Measurements from ENCODE around the gene CPD. TPM values are rescaled to one million over a fixed set of nuclear protein-coding genes. Genes with fewer than 3 reads are reported as not detected.
"Not testable (repeated sequence)": the region's sequence is repeated elsewhere in the genome, so short reads cannot be mapped to it uniquely, and the experiment has no call there.

Gene CPD
- polyA plus RNA-seq (2013, experiment 1 of 2) = 21.7 TPM
- 22.7 TPM for polyA plus RNA-seq (2013, experiment 2 of 2)

GRCh38 chr17:30378825-30379302 is at the start of gene CPD:
TSS of gene CPD (plus strand) at chr17:30378927. CDS start at chr17:30378981, 54 bp downstream.
- H3K36me3 ChIP-seq (ENCODE audit: insufficient read depth, low read length) = no peaks in the 10 kb centered on the region
- H3K9me3 ChIP-seq (ENCODE audit: insufficient read depth, low read depth, low read length) = no peaks in the 10 kb centered on the region
- H3K4me1 ChIP-seq (ENCODE audit: insufficient read depth, low read length) = peaks cover 58% of the 10 kb centered on the region
- peak within 1 kb of the TSS; percentile 79 for H3K9ac ChIP-seq (ENCODE audit: low read depth, low read length)
- H3K4me3 ChIP-seq (ENCODE audit: low read length) = peak within 1 kb of the TSS; percentile 75
- WGBS = under 1% methylated on average over 59 of the region's 59 CpGs
- peaks cover 53% of the 10 kb centered on the region for H3K27me3 ChIP-seq (ENCODE audit: insufficient read depth, low read length)
- peak within 1 kb of the TSS; percentile 36; the same call in 1 of the 2 replicates for H3K27ac ChIP-seq (ENCODE audit: low read depth, low read length)

GRCh38 chr17:30332057-30332542 is 46.6 kb upstream of the CPD start:
- Histone ChIP-seq H3K27ac (ENCODE audit: low read depth, low read length) (no peak overlapping the region), H3K9ac (ENCODE audit: low read depth, low read length) (no peak overlapping the region), H3K4me3 (ENCODE audit: low read length) (no peak overlapping the region), H3K36me3 (ENCODE audit: insufficient read depth, low read length) (no peaks in the 10 kb centered on the region), H3K4me1 (ENCODE audit: insufficient read depth, low read length) (no peaks in the 10 kb centered on the region), H3K9me3 (ENCODE audit: insufficient read depth, low read depth, low read length) (no peaks in the 10 kb centered on the region), H3K27me3 (ENCODE audit: insufficient read depth, low read length) (no peaks in the 10 kb centered on the region)
- 90% methylated on average over 4 of the region's 4 CpGs for WGBS

- Histone ChIP-seq H3K27ac (ENCODE audit: low read depth, low read length) (no peak within 1 kb of the TSS), H3K4me3 (ENCODE audit: low read length) (no peak within 1 kb of the TSS), H3K9ac (ENCODE audit: low read depth, low read length) (no peak within 1 kb of the TSS), H3K27me3 (ENCODE audit: insufficient read depth, low read length) (no peaks in the 10 kb centered on the region), H3K4me1 (ENCODE audit: insufficient read depth, low read length) (no peaks in the 10 kb centered on the region), H3K9me3 (ENCODE audit: insufficient read depth, low read depth, low read length) (no peaks in the 10 kb centered on the region), H3K36me3 (ENCODE audit: insufficient read depth, low read length) (no peaks in the 10 kb centered on the region)
- WGBS = 94% methylated on average over 9 of the region's 9 CpGs
Observed at GRCh38 chr17:30333503-30334360, 45.0 kb upstream of the CPD start, which contains the start of gene TMIGD1. TSS of gene TMIGD1 (minus strand) at chr17:30334057. CDS start at chr17:30332133, 1,924 bp downstream.

- H3K4me1 ChIP-seq (ENCODE audit: insufficient read depth, low read length) = no peaks in the 10 kb centered on the region
- WGBS = 89% methylated on average over 4 of the region's 4 CpGs
Observed at GRCh38 chr17:30334421-30334820, 44.3 kb upstream of the CPD start.

GRCh38 chr17:30336369-30337171 is 42.2 kb upstream of the CPD start:
- no peak overlapping the region for H3K27ac ChIP-seq (ENCODE audit: low read depth, low read length)
- 53% methylated on average over 8 of the region's 8 CpGs for WGBS
- no peaks in the 10 kb centered on the region for H3K9me3 ChIP-seq (ENCODE audit: insufficient read depth, low read depth, low read length)
- H3K9ac ChIP-seq (ENCODE audit: low read depth, low read length) = no peak overlapping the region
- no peaks in the 10 kb centered on the region for H3K27me3 ChIP-seq (ENCODE audit: insufficient read depth, low read length)
- H3K4me3 ChIP-seq (ENCODE audit: low read length) = no peak overlapping the region
- H3K36me3 ChIP-seq (ENCODE audit: insufficient read depth, low read length) = no peaks in the 10 kb centered on the region
- peaks cover 12% of the 10 kb centered on the region for H3K4me1 ChIP-seq (ENCODE audit: insufficient read depth, low read length)

More at GRCh38 chr17:30334421-30334820, 44.3 kb upstream of the CPD start:
- Histone ChIP-seq H3K4me3 (ENCODE audit: low read length) (no peak overlapping the region), H3K36me3 (ENCODE audit: insufficient read depth, low read length) (no peaks in the 10 kb centered on the region), H3K27ac (ENCODE audit: low read depth, low read length) (no peak overlapping the region), H3K9me3 (ENCODE audit: insufficient read depth, low read depth, low read length) (no peaks in the 10 kb centered on the region), H3K27me3 (ENCODE audit: insufficient read depth, low read length) (no peaks in the 10 kb centered on the region), H3K9ac (ENCODE audit: low read depth, low read length) (no peak overlapping the region)

GRCh38 chr17:30337393-30337999 is 41.2 kb upstream of the CPD start:
- no peaks in the 10 kb centered on the region for H3K36me3 ChIP-seq (ENCODE audit: insufficient read depth, low read length)
- H3K9me3 ChIP-seq (ENCODE audit: insufficient read depth, low read depth, low read length) = no peaks in the 10 kb centered on the region
- H3K27ac ChIP-seq (ENCODE audit: low read depth, low read length) = no peak overlapping the region
- 86% methylated on average over 1 of the region's 1 CpG for WGBS
- H3K4me1 ChIP-seq (ENCODE audit: insufficient read depth, low read length) = peaks cover 12% of the 10 kb centered on the region
- no peaks in the 10 kb centered on the region for H3K27me3 ChIP-seq (ENCODE audit: insufficient read depth, low read length)
- no peak overlapping the region for H3K9ac ChIP-seq (ENCODE audit: low read depth, low read length)
- no peak overlapping the region for H3K4me3 ChIP-seq (ENCODE audit: low read length)

GRCh38 chr17:30339086-30339485 is 39.6 kb upstream of the CPD start:
- no peaks in the 10 kb centered on the region for H3K9me3 ChIP-seq (ENCODE audit: insufficient read depth, low read depth, low read length)
- WGBS = 88% methylated on average over 2 of the region's 2 CpGs
- H3K27ac ChIP-seq (ENCODE audit: low read depth, low read length) = no peak overlapping the region
- H3K4me3 ChIP-seq (ENCODE audit: low read length) = no peak overlapping the region
- no peaks in the 10 kb centered on the region for H3K27me3 ChIP-seq (ENCODE audit: insufficient read depth, low read length)
- no peak overlapping the region for H3K9ac ChIP-seq (ENCODE audit: low read depth, low read length)
- no peaks in the 10 kb centered on the region for H3K36me3 ChIP-seq (ENCODE audit: insufficient read depth, low read length)
- H3K4me1 ChIP-seq (ENCODE audit: insufficient read depth, low read length) = peaks cover 12% of the 10 kb centered on the region

- no peaks in the 10 kb centered on the region for H3K9me3 ChIP-seq (ENCODE audit: insufficient read depth, low read depth, low read length)
- 0 out of 2 replicates have a peak overlapping the region, but pooled peaks have one; percentile 0 for H3K4me3 ChIP-seq (ENCODE audit: low read length)
- H3K27ac ChIP-seq (ENCODE audit: low read depth, low read length) = peak overlapping the region; percentile 34
- H3K9ac ChIP-seq (ENCODE audit: low read depth, low read length) = no peak overlapping the region; the same call in 1 of the 2 replicates
- H3K36me3 ChIP-seq (ENCODE audit: insufficient read depth, low read length) = no peaks in the 10 kb centered on the region
- no peaks in the 10 kb centered on the region for H3K27me3 ChIP-seq (ENCODE audit: insufficient read depth, low read length)
- peaks cover 12% of the 10 kb centered on the region for H3K4me1 ChIP-seq (ENCODE audit: insufficient read depth, low read length)
- 16% methylated on average over 6 of the region's 6 CpGs for WGBS
Observed at GRCh38 chr17:30340801-30341356, 37.8 kb upstream of the CPD start.

GRCh38 chr17:30341703-30342249 is 37.0 kb upstream of the CPD start:
- Histone ChIP-seq H3K27ac (ENCODE audit: low read depth, low read length) (no peak overlapping the region), H3K27me3 (ENCODE audit: insufficient read depth, low read length) (no peaks in the 10 kb centered on the region), H3K9me3 (ENCODE audit: insufficient read depth, low read depth, low read length) (no peaks in the 10 kb centered on the region), H3K4me1 (ENCODE audit: insufficient read depth, low read length) (peaks cover 12% of the 10 kb centered on the region), H3K9ac (ENCODE audit: low read depth, low read length) (no peak overlapping the region), H3K4me3 (ENCODE audit: low read length) (no peak overlapping the region), H3K36me3 (ENCODE audit: insufficient read depth, low read length) (no peaks in the 10 kb centered on the region)
- WGBS = 86% methylated on average over 5 of the region's 5 CpGs

- H3K4me1 ChIP-seq (ENCODE audit: insufficient read depth, low read length) = peaks cover 12% of the 10 kb centered on the region
- H3K9ac ChIP-seq (ENCODE audit: low read depth, low read length); H3K27me3 ChIP-seq (ENCODE audit: insufficient read depth, low read length); H3K36me3 ChIP-seq (ENCODE audit: insufficient read depth, low read length); H3K9me3 ChIP-seq (ENCODE audit: insufficient read depth, low read depth, low read length); H3K4me3 ChIP-seq (ENCODE audit: low read length); H3K27ac ChIP-seq (ENCODE audit: low read depth, low read length): not testable (repeated sequence)
- 96% methylated on average over 3 of the region's 3 CpGs for WGBS
Observed at GRCh38 chr17:30343244-30343643, 35.5 kb upstream of the CPD start.

All from HUES64 (cell line).